IPS DF 19.7 (cell line): Measurements from ENCODE around the gene MOSPD3.

Experiments used
- DNase-seq: peaks from one replicate; pipeline ENCODE4 v3.0.0-alpha.2; 2013; ENCODE audit warnings: low read depth, low spot score

Gene MOSPD3

GRCh38 chr7:100590077-100590737 lies 22.1 kb upstream of the MOSPD3 start:
- DNase-seq = no peak

DNA sequence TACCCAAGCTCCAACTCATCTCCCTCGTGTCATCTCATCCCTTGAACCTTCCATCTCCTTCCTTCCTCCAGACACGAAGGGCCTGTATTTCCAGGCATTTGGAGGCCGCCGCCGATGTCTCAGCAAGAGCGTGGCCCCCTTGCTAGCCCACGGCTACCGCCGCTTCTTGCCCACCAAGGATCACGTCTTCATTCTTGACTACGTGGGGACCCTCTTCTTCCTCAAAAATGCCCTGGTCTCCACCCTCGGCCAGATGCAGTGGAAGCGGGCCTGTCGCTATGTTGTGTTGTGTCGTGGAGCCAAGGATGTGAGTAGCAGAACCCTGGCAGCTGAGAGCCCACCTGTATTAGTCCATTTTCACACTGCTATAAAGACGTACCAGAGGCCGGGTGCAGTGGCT lies 20.7 kb upstream of the MOSPD3 start:
- no peak for DNase-seq

- no peak for DNase-seq
Measured at GRCh38 chr7:100595188-100595587, 17.2 kb upstream of the MOSPD3 start.

DNA sequence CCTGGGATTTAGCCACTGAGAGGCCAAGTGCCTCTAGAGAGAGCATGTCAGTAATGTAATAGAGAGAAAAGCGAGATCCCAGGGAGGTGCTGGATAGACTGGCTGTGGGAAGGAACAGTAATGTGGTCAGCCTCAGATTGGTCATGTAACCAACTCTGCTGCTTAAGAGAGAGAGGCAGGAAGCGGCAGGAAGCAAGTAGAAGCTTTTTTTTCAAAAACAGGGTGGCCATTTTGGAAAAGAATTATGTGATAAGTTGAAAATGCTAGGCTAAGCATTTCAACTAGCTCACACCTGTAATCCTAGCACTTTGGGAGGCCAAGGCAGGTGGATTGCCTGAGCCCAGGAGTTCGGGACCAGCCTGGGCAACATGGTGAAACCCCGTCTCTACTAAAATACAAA lies 13.9 kb upstream of the MOSPD3 start:
- DNase-seq = no peak

- DNase-seq = no peak
Measured at GRCh38 chr7:100599911-100600729, 12.2 kb upstream of the MOSPD3 start.

- DNase-seq = no peak
Measured at GRCh38 chr7:100600730-100601038, 11.7 kb upstream of the MOSPD3 start.

DNA sequence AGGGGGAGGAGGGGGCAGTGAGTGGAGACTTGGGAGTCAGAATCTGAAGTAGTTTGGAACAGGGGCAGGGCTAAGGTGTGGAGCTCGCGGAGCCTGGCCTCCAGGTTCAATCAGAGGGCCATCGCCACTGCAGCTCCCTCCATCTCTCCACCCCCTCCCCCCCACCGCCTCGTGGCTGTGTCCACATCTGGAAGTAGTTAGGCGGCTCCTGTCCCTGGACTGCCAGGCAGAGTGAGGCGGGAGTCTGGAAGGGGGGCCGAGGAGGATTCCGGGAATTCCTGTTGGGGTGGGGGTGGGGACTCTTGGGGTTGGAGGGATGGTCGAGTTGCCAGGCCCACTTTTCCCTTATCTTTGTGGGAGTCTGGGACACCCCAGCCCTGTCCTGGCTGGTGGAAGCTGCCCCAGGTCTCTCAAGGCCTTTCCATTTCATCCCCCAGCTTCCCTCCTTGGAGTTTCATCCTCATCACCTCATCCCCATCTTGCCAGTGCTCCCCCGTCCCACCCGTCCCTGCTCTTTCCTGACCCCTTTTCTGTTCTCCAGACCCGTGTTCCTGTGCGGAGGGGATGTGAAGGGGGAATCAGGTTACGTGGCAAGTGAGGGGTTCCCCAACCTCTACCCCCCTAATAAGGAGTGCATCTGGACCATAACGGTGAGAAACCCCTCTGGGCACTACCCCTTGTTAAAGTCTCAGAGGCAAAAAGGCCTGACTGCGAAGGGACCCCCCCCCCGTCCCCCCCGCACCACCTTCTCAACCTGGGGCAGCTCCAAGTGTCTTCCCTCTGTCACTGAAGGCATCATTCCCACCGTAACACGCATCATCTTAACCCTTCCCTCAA lies 9.2 kb upstream of the MOSPD3 start:
- DNase-seq = no peak

DNA sequence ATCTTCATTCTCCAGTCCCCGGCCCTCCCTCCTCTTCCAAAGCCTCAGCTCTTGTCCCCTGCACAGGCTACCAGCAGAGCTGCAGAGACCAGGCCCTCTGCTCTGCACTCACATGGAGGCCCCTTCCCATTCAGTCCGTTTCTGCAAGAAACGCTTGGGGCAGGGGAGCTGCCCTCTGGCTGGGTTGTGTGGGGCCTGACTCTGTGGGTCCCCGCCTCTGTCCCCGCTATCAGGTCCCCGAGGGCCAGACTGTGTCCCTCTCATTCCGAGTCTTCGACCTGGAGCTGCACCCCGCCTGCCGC lies 8.7 kb upstream of the MOSPD3 start:
- no peak for DNase-seq

DNA sequence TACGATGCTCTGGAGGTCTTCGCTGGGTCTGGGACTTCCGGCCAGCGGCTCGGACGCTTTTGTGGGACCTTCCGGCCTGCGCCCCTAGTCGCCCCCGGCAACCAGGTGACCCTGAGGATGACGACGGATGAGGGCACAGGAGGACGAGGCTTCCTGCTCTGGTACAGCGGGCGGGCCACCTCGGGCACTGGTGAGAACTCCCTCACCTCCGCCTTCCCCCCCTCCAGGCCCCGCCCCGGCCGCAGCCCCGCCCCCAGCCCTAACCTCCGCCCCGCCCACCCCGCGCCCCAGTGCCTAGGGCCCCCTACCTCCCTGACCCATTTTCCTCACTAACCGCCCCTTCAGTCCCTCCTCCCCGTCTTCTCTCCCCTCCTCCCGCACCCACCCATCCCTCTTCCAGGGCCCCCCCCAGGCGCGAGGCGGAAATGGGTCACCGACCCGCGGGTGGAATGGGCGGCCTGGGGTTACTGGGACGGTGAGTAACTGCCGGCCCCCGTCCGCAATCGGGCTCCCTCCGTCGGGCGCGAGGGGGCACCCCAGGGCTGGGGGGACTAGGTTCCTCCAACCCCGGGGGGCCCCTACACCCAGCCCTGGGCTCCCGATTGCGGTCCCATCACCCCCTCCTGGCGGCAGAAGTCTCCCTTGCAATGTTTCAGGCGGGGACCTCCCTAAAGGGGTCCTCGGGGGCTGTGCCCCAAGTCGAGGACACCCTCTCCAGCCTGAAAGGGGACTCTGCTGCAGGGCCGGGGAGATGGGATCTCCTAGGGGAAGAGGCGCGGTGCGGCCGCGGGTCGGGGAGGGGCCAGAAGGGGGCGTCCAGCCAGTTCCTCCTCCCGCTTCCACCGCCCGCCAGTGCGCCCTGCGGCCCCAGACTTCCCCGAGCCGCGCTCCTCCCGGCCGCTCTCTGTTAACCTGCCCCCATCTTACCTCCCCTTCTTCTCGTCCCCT lies 8.0 kb upstream of the MOSPD3 start:
- no peak for DNase-seq

- no peak for DNase-seq
Measured at GRCh38 chr7:100604976-100605911, 7.1 kb upstream of the MOSPD3 start.

GRCh38 chr7:100606313-100606712 lies 6.0 kb upstream of the MOSPD3 start:
- DNase-seq = no peak

- DNase-seq = no peak
Measured at GRCh38 chr7:100607111-100607510, 5.2 kb upstream of the MOSPD3 start.

- DNase-seq = no peak
Measured at GRCh38 chr7:100609958-100610357, 2.4 kb upstream of the MOSPD3 start.

GRCh38 chr7:100612730-100613390 lies 520 bp downstream of the MOSPD3 start:
- DNase-seq = no peak

GRCh38 chr7:100613412-100614175 lies 1.3 kb downstream of the MOSPD3 start:
- DNase-seq = no peak

DNA sequence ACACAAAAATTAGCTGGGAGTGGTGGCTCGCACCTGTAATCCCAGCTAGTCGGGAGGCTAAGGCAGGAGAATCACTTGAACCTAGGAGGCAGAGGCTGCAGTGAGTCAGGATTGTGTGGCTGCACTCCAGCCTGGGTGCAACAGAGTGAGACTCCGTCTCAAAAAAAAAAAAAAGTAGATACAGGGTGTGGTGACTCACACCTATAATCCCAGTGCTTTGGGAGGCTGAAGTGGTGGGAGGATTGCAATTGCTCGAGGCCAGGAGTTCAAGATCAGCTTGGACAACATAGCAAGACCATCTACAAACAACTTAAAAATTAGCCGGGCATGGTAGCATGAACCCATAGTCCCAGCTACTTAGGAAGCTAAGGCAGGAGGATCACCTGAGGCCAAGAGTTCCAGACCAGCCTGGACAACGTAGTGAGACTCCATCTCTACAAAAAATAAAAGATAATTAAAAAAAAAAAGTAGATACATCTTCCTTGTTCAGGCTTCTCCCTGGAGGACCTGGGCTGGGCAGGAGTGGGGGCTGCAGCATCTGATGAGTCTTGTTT lies 2.0 kb downstream of the MOSPD3 start:
- DNase-seq = no peak

- DNase-seq = no peak
Measured at GRCh38 chr7:100620239-100620638, 7.9 kb downstream of the MOSPD3 start.

- DNase-seq = no peak
Measured at GRCh38 chr7:100620804-100621203, 8.5 kb downstream of the MOSPD3 start.

GRCh38 chr7:100621554-100621953 lies 9.2 kb downstream of the MOSPD3 start:
- no peak for DNase-seq
